Stimulated activated naive CD4-positive, alpha-beta T cell (primary cell): ENCODE results near the gene ASTN2.
"Not testable (repeated sequence)": the region's sequence is repeated elsewhere in the genome, so short reads cannot be mapped to it uniquely, and the experiment has no call there.

Source experiments
- DNase-seq, 6 experiments: peaks; one replicate each; lab custom pipeline; 2025; lab: John Stamatoyannopoulos, UW

The ASTN2 gene

GRCh38 chr9:116873937-116874914, 540.6 kb downstream of the ASTN2 start:
- DNase-seq = no peak

DNA sequence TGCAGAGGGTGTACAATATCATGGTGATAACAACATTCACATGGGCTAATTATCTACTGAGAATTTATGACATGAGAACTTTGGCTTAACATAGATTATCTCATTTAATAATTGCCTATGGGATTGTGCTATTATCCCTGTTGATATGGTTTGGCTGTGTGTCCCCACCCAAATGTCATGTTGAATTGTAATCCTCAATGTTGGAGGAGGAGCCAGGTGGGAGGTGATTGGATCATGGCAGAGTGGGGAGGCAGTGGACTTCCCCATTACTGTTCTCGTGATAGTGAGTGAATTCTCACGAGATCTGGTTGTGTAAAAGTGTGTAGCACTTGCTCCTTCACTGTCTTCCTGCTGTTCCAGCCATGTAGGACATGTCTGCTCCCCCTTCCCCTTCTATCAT, 541.4 kb downstream of the ASTN2 start:
- DNase-seq = no peak

DNA sequence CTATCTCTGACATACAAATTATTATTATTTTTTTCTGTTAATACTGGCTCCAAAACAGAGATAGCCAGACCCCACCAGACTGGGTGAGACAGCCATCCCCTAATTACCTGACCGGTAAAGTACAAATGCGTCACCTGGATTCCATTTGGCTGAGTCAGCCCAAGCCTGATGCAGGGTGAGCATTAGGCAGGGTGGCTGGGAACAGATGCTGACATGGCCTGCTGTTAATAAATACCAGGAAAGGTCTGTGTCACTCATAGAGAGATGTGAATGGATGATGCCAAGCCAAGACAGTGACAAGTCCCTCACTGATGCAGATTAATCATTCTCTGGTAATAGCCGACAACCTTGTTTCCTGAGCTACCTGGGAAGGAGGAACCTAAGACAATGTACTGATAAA, 544.3 kb downstream of the ASTN2 start:
- no peak for DNase-seq

DNA sequence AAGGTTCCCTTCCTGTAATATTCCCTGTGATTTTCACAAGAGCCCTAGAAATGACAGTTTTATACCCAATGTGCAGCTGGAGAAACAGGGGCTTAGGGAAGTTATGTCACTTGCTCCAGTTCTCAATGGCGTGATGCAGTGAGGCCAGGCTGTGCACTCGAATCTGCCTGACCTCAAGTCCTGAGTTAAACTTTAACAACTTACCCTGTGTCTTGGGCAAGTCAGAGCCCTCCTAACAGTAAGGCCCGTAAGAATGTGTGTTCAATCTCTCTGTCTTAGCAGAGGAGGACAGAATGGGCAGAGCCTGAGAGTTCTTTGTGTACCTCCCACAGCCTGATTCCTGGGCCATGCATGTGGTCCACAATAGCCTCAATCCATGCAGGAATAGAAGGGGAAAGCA, 546.7 kb downstream of the ASTN2 start:
- no peak for DNase-seq

DNA sequence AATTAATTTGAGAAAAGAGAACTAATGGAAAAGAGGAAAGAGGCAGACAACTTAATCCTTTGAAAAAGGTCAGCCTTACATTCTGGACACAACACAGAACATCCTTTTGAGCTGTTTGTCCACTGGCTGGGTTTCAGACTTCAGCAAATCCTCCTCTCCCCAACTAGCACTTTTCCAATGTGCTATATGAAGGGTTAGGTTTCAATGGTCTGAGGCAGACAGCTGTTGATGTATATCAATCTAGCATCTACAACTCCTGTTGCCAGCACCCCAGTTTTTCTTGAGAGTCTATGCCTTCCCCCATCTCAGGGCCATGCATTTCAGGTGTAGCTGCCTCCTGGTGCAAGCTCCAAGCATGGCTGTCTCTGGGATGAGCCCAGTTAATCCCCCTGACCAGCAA, 553.5 kb downstream of the ASTN2 start:
- no peak for DNase-seq

- DNase-seq = peak in 1 of 6 experiments; percentile 6
These were observed 554.2 kb downstream of the ASTN2 start for GRCh38 chr9:116860509-116861120.

DNA sequence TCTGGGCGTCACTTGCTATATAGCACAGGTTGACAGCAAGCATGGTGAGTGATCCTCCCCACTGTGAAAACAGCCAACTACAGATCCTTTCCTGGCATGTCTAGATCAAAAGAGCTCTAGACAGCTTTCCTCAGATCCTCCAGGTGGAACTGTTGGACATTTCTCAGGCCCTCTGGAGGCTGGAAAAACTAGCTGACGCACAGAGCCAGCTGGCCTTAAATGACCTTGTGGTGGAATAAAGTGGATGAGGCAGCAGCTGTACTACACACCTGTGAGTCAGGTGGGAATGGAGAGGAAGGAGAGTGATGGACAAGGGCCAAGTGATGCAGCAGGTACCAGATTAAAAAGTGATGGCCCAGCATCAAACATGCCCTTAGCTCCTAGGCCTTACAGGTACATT, 555.1 kb downstream of the ASTN2 start:
- DNase-seq = no peak

- DNase-seq = no peak
These were observed 557.5 kb downstream of the ASTN2 start for GRCh38 chr9:116857321-116857720.

DNA sequence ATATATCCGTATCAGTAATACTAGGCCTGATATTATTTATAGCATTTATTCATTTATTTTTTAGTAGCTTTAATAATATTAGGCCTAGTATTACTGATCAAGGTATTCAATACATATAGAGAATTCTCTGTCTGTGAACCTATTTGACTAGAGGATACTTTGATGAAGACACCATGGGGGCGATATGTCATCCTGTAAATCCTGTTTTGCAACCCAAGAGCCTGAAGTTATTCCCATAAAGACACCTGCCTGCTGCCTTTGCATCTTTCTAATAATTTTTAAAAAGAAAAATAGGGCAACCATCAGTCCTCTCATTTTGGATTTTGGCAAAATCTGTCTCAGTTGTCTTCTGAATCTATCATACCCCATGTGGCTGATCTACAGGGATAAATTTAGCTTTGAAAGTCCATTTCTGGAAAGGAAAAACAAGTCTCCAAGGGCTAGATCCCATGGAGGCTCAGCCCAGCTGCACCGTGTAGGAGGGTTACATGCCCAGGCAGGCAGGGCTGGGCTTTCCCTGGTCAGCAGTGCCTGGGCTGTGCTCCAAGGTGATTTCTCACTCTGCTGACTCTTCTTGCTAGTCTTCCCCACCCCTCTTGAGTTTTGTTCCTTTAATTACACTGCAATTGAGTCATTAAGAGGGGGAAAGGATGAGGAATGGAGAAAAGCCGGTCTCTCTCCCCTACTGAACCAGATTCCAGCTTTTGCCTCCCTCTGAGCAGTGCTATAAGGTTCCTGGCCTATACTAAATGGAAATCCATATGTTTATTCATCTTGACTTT, 558.8 kb downstream of the ASTN2 start:
- no peak for DNase-seq

GRCh38 chr9:116849721-116850120, 565.1 kb downstream of the ASTN2 start:
- DNase-seq = no peak

- no peak for DNase-seq
These were observed 570.2 kb downstream of the ASTN2 start for GRCh38 chr9:116844621-116845020.

DNA sequence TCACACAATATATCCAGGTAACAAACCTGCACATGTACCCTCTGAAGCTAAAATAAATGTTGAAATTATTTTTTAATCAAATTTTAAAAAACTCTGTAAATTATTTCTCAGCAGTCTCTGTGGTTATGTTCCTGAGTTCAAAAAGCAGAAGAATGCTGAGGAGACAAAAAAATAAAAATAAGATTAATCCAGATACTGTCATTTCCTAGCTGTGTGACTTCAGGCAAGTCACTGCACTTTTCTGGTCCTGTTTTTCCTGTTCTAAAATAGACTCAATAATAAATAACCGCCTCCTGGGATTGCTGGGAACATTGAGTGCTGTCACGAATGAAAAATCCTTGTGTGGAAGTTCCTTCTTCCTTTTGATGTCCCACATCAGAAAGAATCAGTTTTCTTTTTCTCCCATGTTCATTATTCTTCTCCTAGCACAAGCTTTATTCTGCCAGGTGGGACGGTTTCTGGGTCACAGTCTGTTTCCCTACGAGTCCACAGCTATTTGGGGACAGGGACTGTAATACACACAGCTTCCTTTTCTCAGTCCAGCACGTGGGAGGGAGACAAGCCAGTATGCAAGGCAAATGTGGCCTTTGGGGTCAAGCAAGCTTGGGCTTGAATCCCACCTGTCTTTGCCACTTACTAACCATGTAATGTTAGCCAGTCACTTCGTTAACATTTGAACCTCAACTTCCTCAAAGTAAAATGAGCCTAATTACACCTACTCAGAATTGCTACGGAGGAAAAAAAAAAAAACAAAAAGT, 570.8 kb downstream of the ASTN2 start:
- no peak for DNase-seq

GRCh38 chr9:116842658-116843057, 572.2 kb downstream of the ASTN2 start:
- DNase-seq = no peak

- not testable (repeated sequence) for DNase-seq
These were observed 576.4 kb downstream of the ASTN2 start for GRCh38 chr9:116838468-116838867.

- no peak for DNase-seq
These were observed 577.6 kb downstream of the ASTN2 start for GRCh38 chr9:116837018-116837989.

GRCh38 chr9:116830321-116830720, 584.5 kb downstream of the ASTN2 start:
- not testable (repeated sequence) for DNase-seq

DNA sequence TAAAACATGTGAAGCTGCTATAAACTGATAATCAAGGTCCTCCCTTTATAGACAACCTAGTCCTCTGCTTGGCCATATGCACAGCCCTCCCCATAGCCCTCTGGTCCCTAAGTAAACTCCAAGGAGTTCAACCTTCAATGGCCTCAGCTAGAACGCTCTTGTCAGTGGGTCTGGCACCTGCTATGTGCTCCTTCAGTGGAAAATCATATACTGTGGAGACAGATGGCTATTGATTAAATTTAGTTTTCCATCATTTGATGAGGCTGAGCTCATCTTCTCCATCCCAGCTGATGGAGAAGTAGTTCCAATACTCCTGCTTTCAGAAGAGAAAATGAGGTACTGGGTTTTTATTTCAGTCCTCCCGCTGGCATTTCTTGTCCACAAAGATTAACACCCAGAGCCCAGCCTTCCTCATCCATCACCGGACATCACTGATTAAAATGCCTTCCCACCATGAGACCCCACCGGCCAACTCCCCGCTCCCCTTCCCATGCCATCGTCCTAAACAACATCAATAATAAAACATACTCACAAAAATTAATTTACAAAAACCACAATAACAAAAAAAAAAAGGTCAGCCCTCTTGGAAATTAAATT, 593.1 kb downstream of the ASTN2 start:
- DNase-seq = no peak

DNA sequence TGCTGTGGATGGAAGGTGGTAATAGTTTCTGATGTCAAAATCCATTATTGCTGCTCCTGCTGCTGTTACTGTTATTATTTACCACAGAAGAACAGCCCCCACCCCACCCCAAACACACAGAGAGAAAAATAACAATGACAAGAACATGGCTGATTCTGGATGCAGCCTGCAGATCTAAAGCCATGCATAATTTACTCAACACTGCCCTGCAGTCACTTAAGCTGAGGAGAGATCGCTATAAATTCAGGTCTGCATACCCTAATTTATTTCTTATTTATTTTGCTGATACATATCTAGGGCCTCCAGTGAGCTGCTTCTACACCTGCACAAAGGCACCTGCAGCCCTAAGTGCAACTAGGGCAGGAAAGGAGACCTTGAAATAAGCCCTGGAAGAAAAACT, 595.7 kb downstream of the ASTN2 start:
- no peak for DNase-seq

DNA sequence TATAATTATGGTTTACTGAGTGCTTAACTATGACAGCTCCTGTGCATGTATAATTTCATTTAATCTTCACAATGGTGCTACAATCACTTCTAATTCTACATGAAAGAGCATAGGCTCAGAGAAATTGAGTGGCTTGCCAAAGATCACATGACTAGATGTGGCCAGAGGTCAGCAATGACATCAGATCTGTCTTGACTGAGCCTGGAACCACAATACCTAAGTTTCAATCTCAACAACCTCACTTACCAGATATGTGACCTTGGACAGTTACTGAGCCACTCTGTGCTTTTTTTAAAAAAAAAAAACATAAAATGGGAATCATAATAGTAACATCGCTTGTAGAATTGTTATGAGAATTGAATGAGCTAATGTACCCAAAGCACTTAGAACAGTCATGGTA, 597.1 kb downstream of the ASTN2 start:
- DNase-seq = no peak

GRCh38 chr9:116816484-116816883, 598.4 kb downstream of the ASTN2 start:
- no peak for DNase-seq
